Sigmoid colon (tissue), 7 donors: Measurements from ENCODE around the gene POU3F3. TPM values are rescaled to one million over a fixed set of nuclear protein-coding genes. Genes with fewer than 3 reads are reported as not detected.

Experiments used
- DNase-seq: peaks from one replicate; pipeline ENCODE4 v3.0.0-alpha.2; 2019
- H3K27ac ChIP-seq, 4 donors: fragments of 200-600 bp; sonication (generic); one replicate each; pipeline ENCODE4 v1.5.1; 2016 to 2019; ENCODE audit warnings: mild to moderate bottlenecking in 1 of 4
- H3K27me3 ChIP-seq, 3 donors: fragments of 200-600 bp; sonication (generic); one replicate each; pipeline ENCODE4 v1.5.1; 2019; ENCODE audit warnings: mild to moderate bottlenecking in 1 of 3
- H3K36me3 ChIP-seq, 4 donors: fragments of 200-600 bp; sonication (generic); one replicate each; pipeline ENCODE4 v1.5.1; 2016 to 2019
- H3K4me1 ChIP-seq, 4 donors: fragments of 200-600 bp; sonication (generic); one replicate each; pipeline ENCODE4 v1.5.1; 2017 to 2019
- H3K4me3 ChIP-seq, 4 donors: fragments of 200-600 bp; sonication (generic); one replicate each; pipeline ENCODE4 v1.5.1; 2017 to 2019; ENCODE audit warnings: mild to moderate bottlenecking in 2 of 4, moderate library complexity in 1 of 4
- H3K9me3 ChIP-seq, 4 donors: fragments of 200-600 bp in 3 of 4; sonication (generic) in 3 of 4; one replicate each; pipeline versions ENCODE4 v1.5.1 to v1.6.1; 2013 to 2019
- EP300 ChIP-seq, 4 donors: sonication (generic); formaldehyde crosslinking; IDR thresholded peaks; one replicate each; pipeline ENCODE4 v1.6.1; 2017; ENCODE audit warnings: antibody characterized with exemption in 4 of 4
- POLR2A ChIP-seq, 2 donors: fragments of 450-650 bp; IDR thresholded peaks; one replicate each; pipeline ENCODE4 v1.6.1; 2016; ENCODE audit warnings: antibody characterized with exemption in 2 of 2, mild to moderate bottlenecking in 2 of 2, moderate library complexity in 2 of 2
- POLR2AphosphoS5 ChIP-seq, 4 donors: sonication (generic); formaldehyde crosslinking; IDR thresholded peaks; one replicate each; pipeline ENCODE4 v1.6.1; 2017; ENCODE audit warnings: antibody characterized with exemption in 4 of 4
- WGBS, 2 donors: extraction: QIAGEN DNeasy Blood & Tissue Kit; methylation state at CpG; one replicate each; pipeline ENCODE4 v1.1.7; 2013; 5-methylcytosine and 5-hydroxymethylcytosine counted together
- intact Hi-C: fragments of 100-400 bp; cut with DNase I; formaldehyde crosslinking; loops from one replicate; pipeline ENCODE4 v1.15.1; 2023
- polyA plus RNA-seq, 3 donors: library from polyadenylated mRNA; stranded (reverse); fragments of 200-250 nt; gene quantifications; one replicate each; pipeline ENCODE4 v1.2.3, GENCODE V29; 2013
- total RNA-seq, 4 donors: library from RNA; depleted of rRNA; stranded (reverse); fragments of >200 nt; gene quantifications; one replicate each; pipeline ENCODE4 v1.1.0, GENCODE V29; 2016
- TF ChIP-seq, protein P1 (sequence below), 4 experiments: fragments of 450-650 bp in 3 of 4; fragments of 200-600 bp in 1 of 4; IDR thresholded peaks; one replicate each; pipeline ENCODE4 v1.5.1; 2016 to 2019; ENCODE audit warnings: antibody characterized with exemption in 4 of 4, mild to moderate bottlenecking in 3 of 4, moderate library complexity in 2 of 4
- donor health status: healthy with polysubstance abuse.
- donor health status: Bipolar disorder and iron deficiency.
- donor health status: healthy.

Gene POU3F3
- total and polyA plus RNA-seq, 7 donors, result 0.36 to 1.4 (median 0.66) TPM; not detected in 2

DNA sequence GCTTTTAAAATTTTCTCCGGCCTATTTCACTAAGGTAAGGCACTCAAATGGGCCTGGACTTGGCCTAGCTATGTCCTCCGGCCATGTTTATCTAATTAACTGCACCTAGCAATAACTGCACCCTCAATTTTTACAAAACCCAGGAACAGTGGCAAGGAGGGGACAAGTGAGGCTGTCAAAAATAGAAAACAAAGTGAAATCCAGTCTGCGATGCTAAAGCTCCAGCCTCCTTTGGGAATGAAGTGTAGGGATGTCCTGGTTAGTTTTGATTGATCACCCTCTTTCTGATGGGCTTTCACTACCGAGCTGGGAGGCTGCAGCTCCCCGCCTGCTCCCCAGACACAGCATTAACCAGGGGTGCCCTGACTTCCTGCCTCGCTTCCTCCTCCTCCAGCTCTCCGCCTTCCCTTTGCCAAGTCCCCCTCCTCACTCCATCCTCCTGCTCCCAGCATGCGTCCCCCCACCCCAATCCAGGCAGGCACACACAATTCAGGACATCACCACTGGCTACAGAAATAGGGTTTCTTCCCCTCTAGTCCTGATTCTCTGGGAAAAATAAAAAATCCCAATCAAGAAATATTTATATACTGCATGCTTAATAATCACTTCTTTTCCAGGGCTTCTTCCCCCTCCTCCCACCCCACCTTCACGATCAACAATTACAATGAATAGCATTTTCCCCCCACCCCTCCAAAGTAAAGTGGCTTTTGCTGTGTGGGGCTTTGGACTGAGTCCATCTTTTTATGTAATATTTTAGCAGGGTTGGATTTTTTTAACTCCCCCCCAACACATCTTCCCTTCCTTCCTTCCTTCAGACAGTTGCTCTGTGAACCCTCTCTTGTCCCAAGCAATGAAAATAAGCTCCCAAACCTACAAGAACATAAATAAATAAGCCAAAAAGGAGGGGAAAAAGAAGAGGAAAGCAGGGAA is 3.3 kb upstream of the POU3F3 start:
- Histone ChIP-seq H3K27me3 (peaks cover 45 to 95% (median 89%) of the 10 kb centered on the region in 3 donors), H3K4me3 (no peak overlapping the region), H3K27ac (no peak overlapping the region), H3K4me1 (peaks cover 0 to 34% (median 32%) of the 10 kb centered on the region in 4 donors), H3K9me3 (no peaks in the 10 kb centered on the region), H3K36me3 (no peaks in the 10 kb centered on the region)
- intact Hi-C loops, result no loop called here
- no peak for DNase-seq
- 9 to 16% methylated on average over 9 of the region's 9 CpGs for WGBS, 2 donors
- TF ChIP-seq POLR2A (IDR thresholded peaks at IDR 0.05) (no peak), EP300 (IDR thresholded peaks at IDR 0.05) (no peak), POLR2AphosphoS5 (IDR thresholded peaks at IDR 0.05) (no peak)
- TF ChIP-seq, protein P1, sequence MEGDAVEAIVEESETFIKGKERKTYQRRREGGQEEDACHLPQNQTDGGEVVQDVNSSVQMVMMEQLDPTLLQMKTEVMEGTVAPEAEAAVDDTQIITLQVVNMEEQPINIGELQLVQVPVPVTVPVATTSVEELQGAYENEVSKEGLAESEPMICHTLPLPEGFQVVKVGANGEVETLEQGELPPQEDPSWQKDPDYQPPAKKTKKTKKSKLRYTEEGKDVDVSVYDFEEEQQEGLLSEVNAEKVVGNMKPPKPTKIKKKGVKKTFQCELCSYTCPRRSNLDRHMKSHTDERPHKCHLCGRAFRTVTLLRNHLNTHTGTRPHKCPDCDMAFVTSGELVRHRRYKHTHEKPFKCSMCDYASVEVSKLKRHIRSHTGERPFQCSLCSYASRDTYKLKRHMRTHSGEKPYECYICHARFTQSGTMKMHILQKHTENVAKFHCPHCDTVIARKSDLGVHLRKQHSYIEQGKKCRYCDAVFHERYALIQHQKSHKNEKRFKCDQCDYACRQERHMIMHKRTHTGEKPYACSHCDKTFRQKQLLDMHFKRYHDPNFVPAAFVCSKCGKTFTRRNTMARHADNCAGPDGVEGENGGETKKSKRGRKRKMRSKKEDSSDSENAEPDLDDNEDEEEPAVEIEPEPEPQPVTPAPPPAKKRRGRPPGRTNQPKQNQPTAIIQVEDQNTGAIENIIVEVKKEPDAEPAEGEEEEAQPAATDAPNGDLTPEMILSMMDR (IDR thresholded peaks at IDR 0.05), result no peak

GRCh38 chr2:104851291-104852089 is 2.4 kb upstream of the POU3F3 start:
- Histone ChIP-seq H3K27me3 (peaks cover 47 to 92% (median 85%) of the 10 kb centered on the region in 3 donors), H3K36me3 (no peaks in the 10 kb centered on the region), H3K27ac (no peak overlapping the region), H3K4me3 (peak overlapping the region in 2 of 4 donors; percentile 37 to 41), H3K9me3 (no peaks in the 10 kb centered on the region), H3K4me1 (peaks cover 0 to 38% (median 35%) of the 10 kb centered on the region in 4 donors)
- no peak for DNase-seq
- intact Hi-C loops, result no loop called here
- 5% methylated on average over 29 of the region's 29 CpGs for WGBS, 2 donors
- TF ChIP-seq EP300 (IDR thresholded peaks at IDR 0.05), result no peak

DNA sequence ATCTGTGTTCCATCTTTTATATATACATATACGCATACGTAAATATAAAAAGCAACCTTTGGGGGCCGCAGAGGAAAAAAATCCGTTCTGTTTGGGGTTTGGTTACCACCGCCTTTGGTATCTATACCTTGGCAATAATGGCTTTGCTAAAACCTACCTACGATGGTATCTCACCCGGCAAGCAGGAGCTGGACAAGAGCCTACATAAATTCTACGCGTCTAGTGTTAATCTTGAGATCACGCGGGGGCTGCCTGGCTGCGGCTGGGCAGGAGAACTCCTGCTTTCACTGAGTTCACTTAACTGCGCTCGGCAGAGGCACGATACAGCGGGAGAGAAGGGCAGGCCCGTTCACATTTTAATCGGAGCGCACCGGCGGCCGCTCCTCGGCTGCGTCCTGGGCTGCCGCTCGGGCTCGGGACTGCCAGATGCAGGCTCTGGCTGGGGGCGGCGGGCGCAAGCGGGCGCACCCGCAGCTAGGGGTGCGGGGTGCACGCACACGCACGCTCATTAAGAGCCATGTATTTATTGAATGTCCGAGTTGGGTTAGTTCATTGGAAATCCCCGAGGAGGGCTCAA is 1.7 kb upstream of the POU3F3 start:
- H3K36me3 ChIP-seq, result no peaks in the 10 kb centered on the region
- H3K4me3 ChIP-seq, result peak overlapping the region in 3 of 4 donors; percentile 29 to 41 (median 37)
- peaks cover 47 to 92% (median 84%) of the 10 kb centered on the region in 3 donors for H3K27me3 ChIP-seq
- TF ChIP-seq EP300 (IDR thresholded peaks at IDR 0.05), result no peak
- TF ChIP-seq, protein P1 (IDR thresholded peaks at IDR 0.05), result no peak
- no peak for TF ChIP-seq POLR2A (IDR thresholded peaks at IDR 0.05)
- TF ChIP-seq POLR2AphosphoS5 (IDR thresholded peaks at IDR 0.05), result peak in 3 of 4 donors; percentile 54 to 79 (median 62)
- H3K4me1 ChIP-seq, result peaks cover 0 to 44% (median 40%) of the 10 kb centered on the region in 4 donors
- no peak overlapping the region for H3K27ac ChIP-seq
- DNase-seq, result no peak
- no peaks in the 10 kb centered on the region for H3K9me3 ChIP-seq
- intact Hi-C loops, result no loop called here
- WGBS, 2 donors, result 2 to 3% methylated on average over 39 of the region's 39 CpGs

DNA sequence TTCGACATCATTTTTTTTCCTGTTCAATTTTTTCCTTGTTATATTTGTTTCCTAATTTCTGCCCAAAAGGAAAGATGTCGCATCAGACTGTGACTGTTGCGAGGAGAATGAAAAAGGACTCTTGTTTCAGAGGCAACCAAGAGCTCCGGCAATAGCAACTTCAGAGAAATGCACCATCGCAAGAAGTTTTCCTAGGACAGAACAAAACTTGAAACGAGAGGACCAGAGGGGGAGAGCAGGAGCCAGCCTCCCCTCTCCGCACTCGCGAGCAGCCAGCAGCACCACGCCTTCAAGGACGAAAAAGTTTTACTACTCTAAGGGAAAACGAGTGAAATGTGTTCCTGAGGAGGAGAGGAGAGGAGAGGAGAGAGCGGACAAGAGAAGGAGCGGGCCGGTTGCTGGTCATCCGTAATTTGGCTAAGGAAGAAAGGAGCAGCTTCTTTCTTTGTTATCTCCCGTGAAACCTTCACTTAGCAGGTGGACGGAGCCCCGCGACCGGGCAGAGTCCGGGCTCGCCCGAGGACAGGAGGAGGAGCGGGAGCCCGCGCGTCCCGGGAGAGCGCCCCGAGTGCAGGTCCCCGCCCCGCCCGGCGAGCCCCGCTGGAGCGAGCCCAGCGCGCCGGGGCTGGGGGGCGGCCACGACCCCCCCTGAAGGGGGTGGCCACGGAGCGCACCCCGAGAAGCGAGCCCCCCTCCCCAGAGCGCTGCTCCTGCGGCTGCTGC is 744 bp downstream of the POU3F3 start:
- peaks cover 0 to 52% (median 47%) of the 10 kb centered on the region in 4 donors for H3K4me1 ChIP-seq
- intact Hi-C loops, result no loop called here
- H3K36me3 ChIP-seq, result no peaks in the 10 kb centered on the region
- no peak for DNase-seq
- H3K27ac ChIP-seq, result no peak overlapping the region
- peak overlapping the region in 3 of 4 donors; percentile 29 to 41 (median 37) for H3K4me3 ChIP-seq
- H3K9me3 ChIP-seq, result no peaks in the 10 kb centered on the region
- TF ChIP-seq EP300 (IDR thresholded peaks at IDR 0.05) (no peak), POLR2AphosphoS5 (IDR thresholded peaks at IDR 0.05) (peak in 1 of 4 donors; percentile 48)
- WGBS, 2 donors, result 2 to 5% methylated on average over 48 of the region's 48 CpGs
- H3K27me3 ChIP-seq, result peaks cover 64 to 92% (median 88%) of the 10 kb centered on the region in 3 donors
